ENCODE results near the gene CFDP1. TPM values are rescaled to one million over a fixed set of nuclear protein-coding genes. Genes with fewer than 3 reads are reported as not detected.

The CFDP1 gene
- total and polyA plus RNA-seq, 2 of the 13 experiments (the other 11 are each of a cell fraction or from before 2014, with no cell fraction given): 78.6 to 153 TPM

GRCh38 chr16:75402159-75402820 lies 31.0 kb downstream of the CFDP1 start:
- 84% methylated on average over 2 of the region's 2 CpGs for WGBS (ENCODE audit: low lambda C conversion rate)
- Histone ChIP-seq H3K4me3 (replicated peaks in 1 of 3; ENCODE audit: insufficient read depth in 1 of 3, low read depth in 2 of 3, low read length in 3 of 3) (no peak overlapping the region), H3K36me3 (replicated peaks in 1 of 2; ENCODE audit: control insufficient read depth in 1 of 2, insufficient read depth in 2 of 2, low read length in 2 of 2) (peaks cover 20 to 36% of the 10 kb centered on the region in 2 experiments), H3K27me3 (ENCODE audit: control insufficient read depth in 1 of 2, insufficient read depth in 2 of 2, low read length in 2 of 2) (no peaks in the 10 kb centered on the region), H3K9ac (ENCODE audit: insufficient read depth, low read depth, low read length) (no peak overlapping the region), H3K79me2 (ENCODE audit: insufficient read depth, low read length) (no peaks in the 10 kb centered on the region), H3K9me3 (ENCODE audit: low read length) (no peaks in the 10 kb centered on the region), H3K4me1 (ENCODE audit: insufficient read depth, low read length) (peaks cover 6% of the 10 kb centered on the region), H3K27ac (ENCODE audit: extremely low read length, insufficient read depth, low read length) (no peak overlapping the region), H2AFZ (ENCODE audit: low read length) (no peak overlapping the region), H3K4me2 (ENCODE audit: low read depth, low read length) (no peak overlapping the region), H4K20me1 (ENCODE audit: insufficient read depth, low read length) (no peaks in the 10 kb centered on the region)
- intact Hi-C loops (cut with micrococcal nuclease; ENCODE audit: unreplicated experiment): no loop called here
- POLR2A ChIA-PET: interaction anchor here (0.7 kb wide), 1 partner anchor 32 kb away, joined by 3 read pairs; no protein-coding TSS in a partner anchor
- in situ Hi-C loops (cut with HindIII; ENCODE audit: extremely low pct_ligation_motif_present, low pct_unique_long_range_greater_than_20kb): no loop called here
- no TSS peak for BruUV-seq (replicated peaks)
- TF ChIP-seq ZNF567 (CRISPR knock-in tag; IDR thresholded peaks at IDR 0.05; ENCODE audit: borderline replicate concordance): no peak
- DNase-seq (ENCODE audit: low spot score) (no peak), FAIRE-seq (no peak), ATAC-seq (no peak)
- CTCF ChIA-PET (ENCODE audit: low intra/inter-chr PET ratio, low total read pairs): interaction anchor here (0.9 to 2.0 kb wide), 4 partner anchors 168 to 362 kb away, joined by 3 to 21 read pairs (median 4); no protein-coding TSS in a partner anchor

DNA sequence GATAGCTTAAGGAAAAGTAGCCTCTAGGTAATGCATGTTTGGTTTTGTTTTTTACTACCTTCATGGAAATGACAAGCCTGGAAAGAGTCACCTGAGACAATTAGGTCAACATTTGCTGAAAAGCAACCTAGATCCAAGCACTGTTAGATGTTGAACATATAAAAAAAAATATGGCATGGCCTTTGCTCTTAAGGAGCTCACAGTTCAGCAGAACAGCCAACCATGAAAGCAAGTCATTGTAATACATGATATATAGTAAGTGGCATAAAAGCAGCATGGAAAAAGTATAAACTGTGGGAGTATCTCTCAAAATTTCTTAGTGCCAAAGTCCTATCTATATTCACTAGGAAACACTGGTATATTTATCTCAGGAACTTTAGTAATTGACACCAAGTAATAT lies 31.6 kb downstream of the CFDP1 start:
- no peak overlapping the region for H3K9ac ChIP-seq (ENCODE audit: insufficient read depth, low read depth, low read length)
- DNase-seq (ENCODE audit: low spot score) (no peak), FAIRE-seq (no peak), ATAC-seq (no peak)
- H3K4me1 ChIP-seq (ENCODE audit: insufficient read depth, low read length): peaks cover under 1% of the 10 kb centered on the region
- no peaks in the 10 kb centered on the region for H4K20me1 ChIP-seq (ENCODE audit: insufficient read depth, low read length)
- peaks cover 17 to 32% of the 10 kb centered on the region in 2 experiments for H3K36me3 ChIP-seq (replicated peaks in 1 of 2; ENCODE audit: control insufficient read depth in 1 of 2, insufficient read depth in 2 of 2, low read length in 2 of 2)
- no peaks in the 10 kb centered on the region for H3K27me3 ChIP-seq (ENCODE audit: control insufficient read depth in 1 of 2, insufficient read depth in 2 of 2, low read length in 2 of 2)
- no peak overlapping the region for H3K4me2 ChIP-seq (ENCODE audit: low read depth, low read length)
- intact Hi-C loops (cut with micrococcal nuclease; ENCODE audit: unreplicated experiment) (no loop called here), in situ Hi-C loops (cut with HindIII; ENCODE audit: extremely low pct_ligation_motif_present, low pct_unique_long_range_greater_than_20kb) (no loop called here)
- 0 out of 2 replicates have a peak, but pooled peaks have one; percentile 17 for TF ChIP-seq BCL6 (CRISPR knock-in tag; IDR thresholded peaks at IDR 0.05)
- TF ChIP-seq, protein P1, sequence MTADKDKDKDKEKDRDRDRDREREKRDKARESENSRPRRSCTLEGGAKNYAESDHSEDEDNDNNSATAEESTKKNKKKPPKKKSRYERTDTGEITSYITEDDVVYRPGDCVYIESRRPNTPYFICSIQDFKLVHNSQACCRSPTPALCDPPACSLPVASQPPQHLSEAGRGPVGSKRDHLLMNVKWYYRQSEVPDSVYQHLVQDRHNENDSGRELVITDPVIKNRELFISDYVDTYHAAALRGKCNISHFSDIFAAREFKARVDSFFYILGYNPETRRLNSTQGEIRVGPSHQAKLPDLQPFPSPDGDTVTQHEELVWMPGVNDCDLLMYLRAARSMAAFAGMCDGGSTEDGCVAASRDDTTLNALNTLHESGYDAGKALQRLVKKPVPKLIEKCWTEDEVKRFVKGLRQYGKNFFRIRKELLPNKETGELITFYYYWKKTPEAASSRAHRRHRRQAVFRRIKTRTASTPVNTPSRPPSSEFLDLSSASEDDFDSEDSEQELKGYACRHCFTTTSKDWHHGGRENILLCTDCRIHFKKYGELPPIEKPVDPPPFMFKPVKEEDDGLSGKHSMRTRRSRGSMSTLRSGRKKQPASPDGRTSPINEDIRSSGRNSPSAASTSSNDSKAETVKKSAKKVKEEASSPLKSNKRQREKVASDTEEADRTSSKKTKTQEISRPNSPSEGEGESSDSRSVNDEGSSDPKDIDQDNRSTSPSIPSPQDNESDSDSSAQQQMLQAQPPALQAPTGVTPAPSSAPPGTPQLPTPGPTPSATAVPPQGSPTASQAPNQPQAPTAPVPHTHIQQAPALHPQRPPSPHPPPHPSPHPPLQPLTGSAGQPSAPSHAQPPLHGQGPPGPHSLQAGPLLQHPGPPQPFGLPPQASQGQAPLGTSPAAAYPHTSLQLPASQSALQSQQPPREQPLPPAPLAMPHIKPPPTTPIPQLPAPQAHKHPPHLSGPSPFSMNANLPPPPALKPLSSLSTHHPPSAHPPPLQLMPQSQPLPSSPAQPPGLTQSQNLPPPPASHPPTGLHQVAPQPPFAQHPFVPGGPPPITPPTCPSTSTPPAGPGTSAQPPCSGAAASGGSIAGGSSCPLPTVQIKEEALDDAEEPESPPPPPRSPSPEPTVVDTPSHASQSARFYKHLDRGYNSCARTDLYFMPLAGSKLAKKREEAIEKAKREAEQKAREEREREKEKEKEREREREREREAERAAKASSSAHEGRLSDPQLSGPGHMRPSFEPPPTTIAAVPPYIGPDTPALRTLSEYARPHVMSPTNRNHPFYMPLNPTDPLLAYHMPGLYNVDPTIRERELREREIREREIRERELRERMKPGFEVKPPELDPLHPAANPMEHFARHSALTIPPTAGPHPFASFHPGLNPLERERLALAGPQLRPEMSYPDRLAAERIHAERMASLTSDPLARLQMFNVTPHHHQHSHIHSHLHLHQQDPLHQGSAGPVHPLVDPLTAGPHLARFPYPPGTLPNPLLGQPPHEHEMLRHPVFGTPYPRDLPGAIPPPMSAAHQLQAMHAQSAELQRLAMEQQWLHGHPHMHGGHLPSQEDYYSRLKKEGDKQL (CRISPR knock-in tag; IDR thresholded peaks at IDR 0.05; ENCODE audit: low read depth): no peak
- H3K9me3 ChIP-seq (ENCODE audit: low read length): no peaks in the 10 kb centered on the region
- H3K4me3 ChIP-seq (replicated peaks in 1 of 3; ENCODE audit: insufficient read depth in 1 of 3, low read depth in 2 of 3, low read length in 3 of 3): no peak overlapping the region
- BruUV-seq (replicated peaks): no TSS peak
- H3K27ac ChIP-seq (ENCODE audit: extremely low read length, insufficient read depth, low read length): no peak overlapping the region
- no peak overlapping the region for H2AFZ ChIP-seq (ENCODE audit: low read length)
- ChIA-PET POLR2A (interaction anchor here (0.7 kb wide), 1 partner anchor 32 kb away, joined by 3 read pairs; no protein-coding TSS in a partner anchor), CTCF (ENCODE audit: low intra/inter-chr PET ratio, low total read pairs) (no interaction called here)
- no peaks in the 10 kb centered on the region for H3K79me2 ChIP-seq (ENCODE audit: insufficient read depth, low read length)

Measured in HepG2 (cell line).